Thyroid gland (tissue), 4 donors: ENCODE data around the gene STK10. TPM values are rescaled to one million over a fixed set of nuclear protein-coding genes. Genes with fewer than 3 reads are reported as not detected.

ENCODE experiments used
- DNase-seq, 2 donors: peaks; one replicate each; pipeline ENCODE4 v3.0.0-alpha.2; 2019
- H3K27ac ChIP-seq, 3 donors: fragments of 200-600 bp; sonication (generic); 1 replicate in 2 of 3; 2 replicates in 1 of 3; pipeline ENCODE4 v1.5.1; 2016 to 2019; ENCODE audit warnings: mild to moderate bottlenecking in 1 of 3, moderate library complexity in 1 of 3
- H3K27me3 ChIP-seq: fragments of 200-600 bp; sonication (generic); one replicate; pipeline ENCODE4 v1.5.1; 2019
- H3K36me3 ChIP-seq, 2 donors: fragments of 200-600 bp; sonication (generic); one replicate each; pipeline ENCODE4 v1.5.1; 2016 to 2019
- H3K4me1 ChIP-seq, 2 donors: fragments of 200-600 bp; sonication (generic); one replicate each; pipeline ENCODE4 v1.5.1; 2017 to 2019
- H3K4me3 ChIP-seq, 3 donors: fragments of 200-600 bp; sonication (generic); replicated peaks in 1 of 3; 1 replicate in 2 of 3; 2 replicates in 1 of 3; pipeline ENCODE4 v1.5.1; 2016; ENCODE audit warnings: mild to moderate bottlenecking in 1 of 3
- H3K9me3 ChIP-seq: fragments of 200-600 bp; sonication (generic); one replicate; pipeline ENCODE4 v1.5.1; 2017
- CTCF ChIP-seq, 6 experiments: fragments of 200-600 bp in 3 of 6; fragments of 450-650 bp in 3 of 6; sonication (generic) in 3 of 6; IDR thresholded peaks; one replicate each; pipeline ENCODE4 v1.5.1; 2016 to 2019; ENCODE audit warnings: antibody characterized with exemption in 6 of 6, mild to moderate bottlenecking in 2 of 6, inconsistent platforms in 1 of 6, moderate library complexity in 1 of 6
- POLR2A ChIP-seq, 2 donors: fragments of 450-650 bp; IDR thresholded peaks; one replicate each; pipeline ENCODE4 v1.6.1; 2017; ENCODE audit warnings: antibody characterized with exemption in 2 of 2, mild to moderate bottlenecking in 2 of 2, moderate library complexity in 1 of 2
- WGBS, 2 donors: methylation state at CpG; one replicate each; pipeline ENCODE4 v1.1.5; 2017; 5-methylcytosine and 5-hydroxymethylcytosine counted together
- intact Hi-C: fragments of 100-400 bp; cut with DNase I; formaldehyde crosslinking; loops from one replicate; pipeline ENCODE4 v1.15.1; 2023
- total RNA-seq, 4 donors: library from RNA; depleted of rRNA; stranded (reverse); fragments of >200 nt; gene quantifications; one replicate each; pipeline ENCODE4 v1.2.3, GENCODE V29; 2016

The STK10 gene
- total RNA-seq, 4 donors from 2014 or later, result 5.5 to 11.6 (median 8.6) TPM

DNA sequence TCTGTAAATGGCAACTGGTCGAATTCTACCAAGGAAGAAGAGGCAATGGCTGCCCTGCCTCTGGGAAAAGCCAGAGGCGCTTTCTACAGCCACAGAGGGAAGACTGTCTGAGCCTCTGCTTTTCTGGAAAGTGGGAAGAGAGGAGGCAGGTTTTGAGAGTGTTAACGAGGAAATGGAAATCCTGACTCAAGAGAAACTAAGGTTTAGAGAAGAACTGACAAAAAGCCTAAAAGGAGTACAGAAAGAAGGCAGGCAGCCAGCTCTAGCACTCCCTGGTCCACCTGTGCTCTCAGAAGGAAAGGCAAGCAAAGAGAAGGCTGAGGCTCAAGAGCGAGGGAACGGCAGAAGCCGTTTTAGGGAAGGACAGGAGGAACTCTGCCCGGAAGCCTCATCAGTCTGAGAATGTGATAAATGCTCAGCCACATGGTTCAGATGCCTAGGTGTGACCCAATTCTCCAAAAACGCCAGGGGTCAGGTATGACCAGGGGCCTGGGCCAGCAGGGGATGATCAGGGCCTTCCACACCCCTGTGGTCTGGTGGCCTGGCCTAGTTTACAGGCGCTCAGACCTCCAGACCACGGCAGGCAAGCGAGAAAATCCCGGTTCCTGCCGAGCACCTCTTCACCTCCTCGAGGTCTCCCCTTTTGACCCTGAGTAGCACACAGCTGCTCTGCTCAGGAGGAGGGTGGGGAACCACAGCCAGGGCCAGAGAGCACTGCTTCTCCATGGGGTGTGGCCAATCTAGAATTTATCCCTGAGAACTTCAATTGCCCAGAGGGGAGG is 101.6 kb downstream of the STK10 start:
- intact Hi-C loops, result no loop called here
- 81 to 87% methylated on average over 12 of the region's 14 CpGs for WGBS, 2 donors
- Histone ChIP-seq H3K4me1 (no peaks in the 10 kb centered on the region), H3K27ac (no peak overlapping the region), H3K27me3 (no peaks in the 10 kb centered on the region), H3K9me3 (no peaks in the 10 kb centered on the region), H3K36me3 (peaks cover 0 to 3% of the 10 kb centered on the region in 2 donors), H3K4me3 (no peak overlapping the region)
- no peak for DNase-seq
- no peak for TF ChIP-seq POLR2A (IDR thresholded peaks at IDR 0.05)
- TF ChIP-seq CTCF (IDR thresholded peaks at IDR 0.05), result no peak

- intact Hi-C loops, result no loop called here
- Histone ChIP-seq H3K27me3 (no peaks in the 10 kb centered on the region), H3K27ac (no peak overlapping the region), H3K36me3 (peaks cover 0 to 3% of the 10 kb centered on the region in 2 donors), H3K4me1 (no peaks in the 10 kb centered on the region), H3K9me3 (no peaks in the 10 kb centered on the region), H3K4me3 (no peak overlapping the region)
- WGBS, 2 donors, result 91 to 94% methylated on average over 9 to 10 of the region's 10 CpGs
- TF ChIP-seq CTCF (IDR thresholded peaks at IDR 0.05) (no peak), POLR2A (IDR thresholded peaks at IDR 0.05) (no peak)
- DNase-seq, result no peak
These were observed 102.3 kb downstream of the STK10 start for GRCh38 chr5:172085738-172086137.

- Histone ChIP-seq H3K4me3 (no peak overlapping the region), H3K4me1 (peaks cover 0 to 8% of the 10 kb centered on the region in 2 donors), H3K27ac (no peak overlapping the region), H3K36me3 (peaks cover 0 to 3% of the 10 kb centered on the region in 2 donors), H3K9me3 (no peaks in the 10 kb centered on the region), H3K27me3 (no peaks in the 10 kb centered on the region)
- TF ChIP-seq CTCF (IDR thresholded peaks at IDR 0.05) (no peak), POLR2A (IDR thresholded peaks at IDR 0.05) (no peak)
- DNase-seq, result no peak
- intact Hi-C loops, result no loop called here
- WGBS, 2 donors, result 97 to 98% methylated on average over 12 to 14 of the region's 14 CpGs
These were observed 105.8 kb downstream of the STK10 start for GRCh38 chr5:172082180-172082579.

- peaks cover 0 to 3% of the 10 kb centered on the region in 2 donors for H3K36me3 ChIP-seq
- H3K4me3 ChIP-seq, result no peak overlapping the region
These were observed 108.1 kb downstream of the STK10 start for GRCh38 chr5:172079876-172080275.

More at GRCh38 chr5:172079876-172080275, 108.1 kb downstream of the STK10 start:
- peaks cover 0 to 8% of the 10 kb centered on the region in 2 donors for H3K4me1 ChIP-seq
- DNase-seq, result no peak
- no peak overlapping the region for H3K27ac ChIP-seq
- intact Hi-C loops, result no loop called here
- H3K27me3 ChIP-seq, result no peaks in the 10 kb centered on the region
- 92 to 94% methylated on average over 4 of the region's 4 CpGs for WGBS, 2 donors
- H3K9me3 ChIP-seq, result no peaks in the 10 kb centered on the region
- TF ChIP-seq POLR2A (IDR thresholded peaks at IDR 0.05), result no peak
- no peak for TF ChIP-seq CTCF (IDR thresholded peaks at IDR 0.05)
